PC-3 (cell line): Measurements from ENCODE around the gene ENDOV.

ENCODE experiments used
- EZH2 ChIP-seq: fragments of 300-600 bp; sonication (generic); IDR thresholded peaks from one replicate; pipeline ENCODE4 v1.6.1; 2017; ENCODE audit warnings: antibody characterized with exemption, mild to moderate bottlenecking, low read length; ENCODE audit not compliant: unreplicated experiment
- EZH2phosphoT487 ChIP-seq: fragments of 300-600 bp; sonication (generic); IDR thresholded peaks from 2 replicates; pipeline ENCODE4 v1.6.1; 2018; ENCODE audit warnings: mild to moderate bottlenecking, antibody characterized with exemption, low read length, borderline replicate concordance
- TF ChIP-seq, protein P1 (sequence below): fragments of 300-600 bp; sonication (generic); conservative IDR thresholded peaks from 2 replicates; pipeline ENCODE4 v1.5.1; 2017; ENCODE audit warnings: antibody characterized with exemption, low read depth, mild to moderate bottlenecking, low read length

DNA sequence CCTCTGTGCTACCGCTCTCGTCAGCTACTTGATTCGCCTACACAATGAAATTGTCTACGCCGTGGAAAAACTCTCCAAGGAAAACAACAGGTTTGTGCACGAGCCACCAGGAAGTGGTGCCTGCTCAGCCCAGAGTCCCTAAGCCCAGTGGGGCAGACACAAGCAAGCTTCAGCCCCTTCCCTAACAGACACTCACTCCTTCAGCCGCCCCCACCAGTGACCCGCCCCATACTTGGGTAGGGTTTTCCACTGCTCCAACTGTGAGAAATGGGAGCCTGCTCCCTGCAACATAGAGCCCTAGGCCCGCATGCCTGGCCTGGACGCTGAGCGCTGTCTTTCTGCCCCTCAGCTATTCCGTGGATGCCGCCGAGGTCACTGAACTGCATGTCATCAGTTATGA is 28.6 kb upstream of the ENDOV start:
- TF ChIP-seq, protein P1, sequence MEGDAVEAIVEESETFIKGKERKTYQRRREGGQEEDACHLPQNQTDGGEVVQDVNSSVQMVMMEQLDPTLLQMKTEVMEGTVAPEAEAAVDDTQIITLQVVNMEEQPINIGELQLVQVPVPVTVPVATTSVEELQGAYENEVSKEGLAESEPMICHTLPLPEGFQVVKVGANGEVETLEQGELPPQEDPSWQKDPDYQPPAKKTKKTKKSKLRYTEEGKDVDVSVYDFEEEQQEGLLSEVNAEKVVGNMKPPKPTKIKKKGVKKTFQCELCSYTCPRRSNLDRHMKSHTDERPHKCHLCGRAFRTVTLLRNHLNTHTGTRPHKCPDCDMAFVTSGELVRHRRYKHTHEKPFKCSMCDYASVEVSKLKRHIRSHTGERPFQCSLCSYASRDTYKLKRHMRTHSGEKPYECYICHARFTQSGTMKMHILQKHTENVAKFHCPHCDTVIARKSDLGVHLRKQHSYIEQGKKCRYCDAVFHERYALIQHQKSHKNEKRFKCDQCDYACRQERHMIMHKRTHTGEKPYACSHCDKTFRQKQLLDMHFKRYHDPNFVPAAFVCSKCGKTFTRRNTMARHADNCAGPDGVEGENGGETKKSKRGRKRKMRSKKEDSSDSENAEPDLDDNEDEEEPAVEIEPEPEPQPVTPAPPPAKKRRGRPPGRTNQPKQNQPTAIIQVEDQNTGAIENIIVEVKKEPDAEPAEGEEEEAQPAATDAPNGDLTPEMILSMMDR = no peak
- TF ChIP-seq EZH2 (no peak), EZH2phosphoT487 (no peak)
